AG09319 (cell line): ENCODE measurements around the gene GUCY2F.

Source experiments
- DNase-seq: peaks from one replicate; pipeline ENCODE4 v3.0.0-alpha.2; 2010; ENCODE audit warnings: low read depth; ENCODE audit errors: extremely low read depth
- CTCF ChIP-seq: IDR thresholded peaks from 2 replicates; pipeline ENCODE4 v1.5.1; 2011; ENCODE audit warnings: low read depth, mild to moderate bottlenecking, inconsistent platforms, low read length, moderate library complexity

GUCY2F gene

GRCh38 chrX:109448282-109448938 is 33.5 kb downstream of the GUCY2F start:
- TF ChIP-seq CTCF = no peak
- no peak for DNase-seq

GRCh38 chrX:109441266-109441665 is 40.6 kb downstream of the GUCY2F start:
- DNase-seq = no peak
- TF ChIP-seq CTCF = no peak

GRCh38 chrX:109440475-109440874 is 41.4 kb downstream of the GUCY2F start:
- no peak for TF ChIP-seq CTCF
- no peak for DNase-seq

GRCh38 chrX:109409181-109409580 is 72.7 kb downstream of the GUCY2F start:
- no peak for DNase-seq
- TF ChIP-seq CTCF = no peak

GRCh38 chrX:109403922-109404321 is 78.0 kb downstream of the GUCY2F start:
- DNase-seq = no peak
- TF ChIP-seq CTCF = no peak

GRCh38 chrX:109399831-109400230 is 82.1 kb downstream of the GUCY2F start:
- no peak for DNase-seq
- no peak for TF ChIP-seq CTCF

GRCh38 chrX:109398833-109399232 is 83.1 kb downstream of the GUCY2F start:
- DNase-seq = no peak
- TF ChIP-seq CTCF = no peak
